Measurements from ENCODE around the gene MCC.

GRCh38 chr5:113142186-113142585, 346.1 kb downstream of the MCC start:
- TF ChIP-seq CTCF (conservative IDR thresholded peaks at IDR 0.05; ENCODE audit: low read depth, low read length), result no peak
- TF ChIP-seq POLR2A (IDR thresholded peaks at IDR 0.05; ENCODE audit: low read depth, low read length), result no peak
- TF ChIP-seq RAD21 (IDR thresholded peaks at IDR 0.05; ENCODE audit: low read length), result no peak
- no peak for TF ChIP-seq MXI1 (IDR thresholded peaks at IDR 0.05; ENCODE audit: borderline replicate concordance, low read depth, low read length)
- TF ChIP-seq MAZ (IDR thresholded peaks at IDR 0.05; ENCODE audit: borderline replicate concordance, low read depth, low read length), result no peak
- no peak for TF ChIP-seq ELK1 (IDR thresholded peaks at IDR 0.05; ENCODE audit: borderline replicate concordance, low read depth, low read length)
- TF ChIP-seq MAFK (IDR thresholded peaks at IDR 0.05; ENCODE audit: low read depth, low read length), result no peak
- TF ChIP-seq FOS (IDR thresholded peaks at IDR 0.05; ENCODE audit: low read depth, low read length), result no peak
- TF ChIP-seq CHD1 (IDR thresholded peaks at IDR 0.05; ENCODE audit: low read depth, low read length), result no peak
